ENCODE data around the gene KLHL35.

KLHL35 gene

DNA sequence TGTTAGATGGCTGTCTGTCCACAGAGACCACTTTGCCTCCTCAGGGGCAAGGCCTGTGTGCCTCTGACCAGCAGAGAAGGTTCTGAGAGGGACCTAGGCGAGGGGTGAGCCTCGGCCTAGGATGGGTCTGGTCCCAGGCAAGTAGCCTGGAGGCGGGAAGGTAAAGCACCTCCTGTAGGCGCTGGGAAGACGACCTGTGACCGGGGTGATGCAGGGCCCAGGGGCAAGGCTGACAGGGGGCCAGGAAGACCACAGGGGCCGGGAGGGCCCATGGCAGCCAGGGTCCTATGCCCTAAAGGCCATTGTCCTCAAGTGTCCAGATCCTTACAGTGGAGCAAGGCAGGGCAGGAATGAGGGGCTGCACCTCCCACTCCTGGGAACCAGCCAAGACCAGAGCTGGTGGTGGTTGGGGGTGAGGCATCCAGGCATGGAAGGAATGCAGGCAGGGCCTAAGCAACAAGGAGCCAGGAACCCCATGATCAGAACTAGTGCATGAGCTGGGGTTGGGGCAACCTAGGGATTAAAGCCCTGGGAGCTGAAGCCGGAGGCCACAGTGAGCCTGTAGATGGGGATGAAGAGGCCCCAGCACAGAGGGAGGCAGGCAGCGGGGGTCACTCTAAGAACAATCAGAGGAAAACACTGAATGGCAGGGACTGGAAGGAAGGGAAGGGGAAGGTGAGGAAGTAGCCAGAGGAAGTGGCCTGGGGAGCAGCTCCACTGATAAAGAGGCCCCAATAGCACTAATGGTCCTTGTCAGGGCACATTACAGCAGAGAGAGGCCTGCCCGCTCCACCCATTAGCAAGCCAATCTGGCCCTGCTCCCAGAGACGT is 32.9 kb upstream of the KLHL35 start:
- in situ Hi-C loops (cut with HindIII; ENCODE audit: low pct_unique_long_range_greater_than_20kb, low sequenced_read_pairs), result no loop called here
- no peak for DNase-seq (ENCODE audit: low read depth in 1 of 2, low spot score in 1 of 2)

DNA sequence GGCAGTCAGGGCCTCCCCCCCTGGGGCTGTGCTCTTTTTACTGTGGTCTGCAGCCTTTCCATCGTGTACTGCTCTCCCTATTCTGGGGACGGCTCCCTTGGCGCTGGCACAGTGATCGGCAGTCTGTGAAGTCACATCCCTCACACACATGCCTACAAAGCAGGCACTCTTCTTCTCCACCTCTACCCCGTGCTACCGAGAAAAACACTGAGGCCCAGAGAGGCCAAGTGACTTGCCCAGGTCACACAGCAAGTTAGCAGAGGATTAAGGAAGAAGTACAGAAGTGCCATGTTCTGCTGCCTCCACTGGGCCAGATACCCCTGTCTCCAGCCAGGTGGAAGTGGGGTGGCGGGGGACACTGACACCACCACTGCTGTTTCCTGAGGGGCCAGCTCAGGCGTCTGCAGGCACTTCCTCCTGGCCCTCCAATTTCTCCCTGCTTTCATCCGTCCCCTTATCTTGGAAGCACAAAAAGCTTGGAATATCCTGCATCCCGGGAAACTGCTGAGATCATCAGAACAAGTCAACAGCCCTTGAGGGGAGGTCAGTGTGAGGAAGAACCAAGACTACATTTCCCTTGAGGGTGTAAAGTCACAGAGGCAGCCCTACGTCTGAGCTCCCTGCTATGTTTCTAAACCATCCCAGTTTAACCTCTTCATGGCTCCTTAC is 30.2 kb upstream of the KLHL35 start:
- in situ Hi-C loops (cut with HindIII; ENCODE audit: low pct_unique_long_range_greater_than_20kb, low sequenced_read_pairs), result no loop called here
- DNase-seq (ENCODE audit: low read depth in 1 of 2, low spot score in 1 of 2), result no peak
- no peak for TF ChIP-seq JUND (IDR thresholded peaks at IDR 0.05; ENCODE audit: low read depth)

More for the DNA sequence above, 32.9 kb upstream of the KLHL35 start:
- TF ChIP-seq JUND (IDR thresholded peaks at IDR 0.05; ENCODE audit: low read depth), result no peak

- in situ Hi-C loops (cut with HindIII; ENCODE audit: low pct_unique_long_range_greater_than_20kb, low sequenced_read_pairs), result no loop called here
- peak in 1 of 2 experiments; percentile 31 for DNase-seq (ENCODE audit: low read depth in 1 of 2, low spot score in 1 of 2)
- TF ChIP-seq JUND (IDR thresholded peaks at IDR 0.05; ENCODE audit: low read depth), result no peak
Observed at GRCh38 chr11:75462117-75462653, 29.2 kb upstream of the KLHL35 start.

- TF ChIP-seq JUND (IDR thresholded peaks at IDR 0.05; ENCODE audit: low read depth), result no peak
- no peak for DNase-seq (ENCODE audit: low read depth in 1 of 2, low spot score in 1 of 2)
- in situ Hi-C loops (cut with HindIII; ENCODE audit: low pct_unique_long_range_greater_than_20kb, low sequenced_read_pairs), result no loop called here
Observed at GRCh38 chr11:75461151-75461550, 28.1 kb upstream of the KLHL35 start.

DNA sequence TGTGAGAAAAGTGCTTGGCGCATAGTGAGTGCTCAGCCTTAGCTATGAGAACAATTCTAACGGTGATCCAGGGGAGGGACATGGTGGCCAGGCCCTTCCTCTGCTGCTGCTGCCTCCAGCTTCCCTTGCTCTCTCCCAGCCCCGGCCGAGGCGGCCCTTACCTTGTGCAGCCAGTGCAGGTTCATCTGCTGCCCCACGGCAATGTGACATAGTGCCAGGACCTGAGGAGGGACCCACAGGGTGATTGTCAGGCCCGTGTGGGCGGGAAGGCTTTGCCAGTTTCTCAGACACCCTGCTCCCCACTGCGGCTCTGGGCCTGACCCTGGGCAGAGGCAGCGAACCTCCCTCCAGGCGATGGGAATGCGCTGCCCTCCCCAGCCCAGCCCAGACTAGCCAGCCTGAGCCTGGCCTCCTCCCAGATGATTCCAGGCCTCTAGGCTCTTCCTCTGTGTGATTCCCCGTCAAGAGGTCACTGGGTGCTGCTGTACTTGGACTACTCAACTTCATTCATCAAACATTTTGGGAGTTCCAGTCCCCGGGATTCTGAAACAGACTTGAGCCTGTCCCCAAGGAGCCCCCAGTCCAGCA is 23.7 kb upstream of the KLHL35 start:
- in situ Hi-C loops (cut with HindIII; ENCODE audit: low pct_unique_long_range_greater_than_20kb, low sequenced_read_pairs), result no loop called here
- DNase-seq (ENCODE audit: low read depth in 1 of 2, low spot score in 1 of 2), result no peak
- TF ChIP-seq JUND (IDR thresholded peaks at IDR 0.05; ENCODE audit: low read depth), result no peak

DNA sequence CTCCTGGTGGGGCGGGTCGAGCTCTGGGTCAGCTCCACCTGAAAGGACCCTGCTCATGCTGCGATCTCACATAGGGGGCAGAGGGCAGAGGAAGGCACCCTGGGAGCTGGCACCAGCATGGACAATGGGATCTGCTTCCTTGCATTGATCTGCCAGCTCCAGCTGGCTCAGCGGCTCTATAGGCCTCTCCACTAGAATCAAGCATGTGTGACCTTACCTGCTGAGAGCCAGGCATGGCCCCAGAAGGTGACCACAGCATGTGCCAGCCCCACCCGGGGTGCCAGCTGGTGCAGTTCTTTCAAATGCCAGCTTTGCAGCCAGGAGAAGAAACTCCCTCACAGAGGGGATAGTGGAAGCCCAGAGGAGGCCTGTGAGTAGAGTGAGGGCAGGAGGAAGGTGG is 22.0 kb upstream of the KLHL35 start:
- no peak for TF ChIP-seq JUND (IDR thresholded peaks at IDR 0.05; ENCODE audit: low read depth)
- no peak for DNase-seq (ENCODE audit: low read depth in 1 of 2, low spot score in 1 of 2)
- in situ Hi-C loops (cut with HindIII; ENCODE audit: low pct_unique_long_range_greater_than_20kb, low sequenced_read_pairs), result no loop called here

- DNase-seq (ENCODE audit: low read depth in 1 of 2, low spot score in 1 of 2), result no peak
- in situ Hi-C loops (cut with HindIII; ENCODE audit: low pct_unique_long_range_greater_than_20kb, low sequenced_read_pairs), result no loop called here
Observed at GRCh38 chr11:75453916-75454655, 21.1 kb upstream of the KLHL35 start.

GRCh38 chr11:75450826-75451821 is 18.1 kb upstream of the KLHL35 start:
- no peak for TF ChIP-seq JUND (IDR thresholded peaks at IDR 0.05; ENCODE audit: low read depth)
- in situ Hi-C loops (cut with HindIII; ENCODE audit: low pct_unique_long_range_greater_than_20kb, low sequenced_read_pairs), result no loop called here
- DNase-seq (ENCODE audit: low read depth in 1 of 2, low spot score in 1 of 2), result peak in 1 of 2 experiments; percentile 35

More at GRCh38 chr11:75453916-75454655, 21.1 kb upstream of the KLHL35 start:
- TF ChIP-seq JUND (IDR thresholded peaks at IDR 0.05; ENCODE audit: low read depth), result no peak

- DNase-seq (ENCODE audit: low read depth in 1 of 2, low spot score in 1 of 2), result no peak
- TF ChIP-seq JUND (IDR thresholded peaks at IDR 0.05; ENCODE audit: low read depth), result no peak
- in situ Hi-C loops (cut with HindIII; ENCODE audit: low pct_unique_long_range_greater_than_20kb, low sequenced_read_pairs), result no loop called here
Observed at GRCh38 chr11:75450236-75450635, 17.2 kb upstream of the KLHL35 start.

DNA sequence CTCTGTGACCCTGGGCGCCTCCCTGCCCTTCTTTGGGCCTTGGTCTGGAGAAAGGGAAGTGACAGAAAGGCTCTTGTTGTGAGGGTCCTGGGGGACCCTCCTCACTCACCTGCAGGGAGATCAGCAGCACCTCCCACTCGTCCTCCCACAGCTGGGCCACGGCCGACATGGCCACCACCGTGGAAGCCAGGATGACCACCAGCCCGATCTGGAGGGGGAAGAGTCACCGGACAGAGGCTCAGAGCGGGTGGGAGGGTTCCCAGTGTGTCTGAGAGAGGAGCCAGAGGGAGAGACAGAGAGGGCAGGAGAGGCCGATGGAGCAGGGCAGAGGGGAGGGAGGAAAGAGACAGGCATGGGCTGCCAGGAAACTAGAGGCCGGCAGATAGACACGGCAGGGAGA is 16.8 kb upstream of the KLHL35 start:
- in situ Hi-C loops (cut with HindIII; ENCODE audit: low pct_unique_long_range_greater_than_20kb, low sequenced_read_pairs), result no loop called here
- TF ChIP-seq JUND (IDR thresholded peaks at IDR 0.05; ENCODE audit: low read depth), result no peak
- DNase-seq (ENCODE audit: low read depth in 1 of 2, low spot score in 1 of 2), result no peak

GRCh38 chr11:75449271-75449670 is 16.3 kb upstream of the KLHL35 start:
- no peak for DNase-seq (ENCODE audit: low read depth in 1 of 2, low spot score in 1 of 2)
- no peak for TF ChIP-seq JUND (IDR thresholded peaks at IDR 0.05; ENCODE audit: low read depth)
- in situ Hi-C loops (cut with HindIII; ENCODE audit: low pct_unique_long_range_greater_than_20kb, low sequenced_read_pairs), result no loop called here
